Hepatocyte (in vitro differentiated cells): Measurements from ENCODE around the gene LSM12. TPM values are rescaled to one million over a fixed set of nuclear protein-coding genes. Genes with fewer than 3 reads are reported as not detected.
A peak's percentile ranks its signal among the peaks of the same experiment; 100 is the strongest.

Experiments used
- DNase-seq: peaks from one replicate; pipeline ENCODE4 v3.0.0-alpha.2; 2016; ENCODE audit warnings: low spot score
- H2AFZ ChIP-seq: fragments of 200-600 bp; sonication (generic); 2 replicates; pipeline ENCODE4 v1.6.0; 2016; ENCODE audit warnings: antibody characterized with exemption, mild to moderate bottlenecking
- H3K27ac ChIP-seq: fragments of 200-600 bp; sonication (generic); 2 replicates; pipeline ENCODE4 v1.5.1; 2016; ENCODE audit warnings: mild to moderate bottlenecking
- H3K27me3 ChIP-seq: fragments of 200-600 bp; sonication (generic); 2 replicates; pipeline ENCODE4 v1.6.1; 2016
- H3K36me3 ChIP-seq: fragments of 200-600 bp; sonication (generic); replicated peaks from 2 replicates; pipeline ENCODE4 v1.5.1; 2016; ENCODE audit warnings: low read depth; ENCODE audit not compliant: insufficient read depth
- H3K4me1 ChIP-seq: fragments of 200-600 bp; sonication (generic); 2 replicates; pipeline ENCODE4 v1.5.1; 2016; ENCODE audit warnings: mild to moderate bottlenecking, moderate library complexity; ENCODE audit not compliant: insufficient read depth
- H3K4me2 ChIP-seq: fragments of 200-600 bp; sonication (generic); 2 replicates; pipeline ENCODE4 v1.6.0; 2016
- H3K4me3 ChIP-seq: fragments of 200-600 bp; sonication (generic); 2 replicates; pipeline ENCODE4 v1.5.1; 2016; ENCODE audit warnings: mild to moderate bottlenecking
- H3K79me2 ChIP-seq: fragments of 200-600 bp; sonication (generic); 2 replicates; pipeline ENCODE4 v1.6.0; 2017; ENCODE audit warnings: mild to moderate bottlenecking
- H3K9me2 ChIP-seq: fragments of 200-600 bp; sonication (generic); replicated peaks from 2 replicates; pipeline ENCODE4 v1.6.0; 2017; ENCODE audit warnings: mild to moderate bottlenecking; ENCODE audit not compliant: insufficient read depth
- H3K9me3 ChIP-seq: fragments of 200-600 bp; sonication (generic); 2 replicates; pipeline ENCODE4 v1.5.1; 2016; ENCODE audit warnings: low read depth, mild to moderate bottlenecking
- H4K20me1 ChIP-seq: fragments of 200-600 bp; sonication (generic); 2 replicates; pipeline ENCODE4 v1.6.0; 2016; ENCODE audit warnings: mild to moderate bottlenecking; ENCODE audit not compliant: insufficient read depth, poor library complexity, severe bottlenecking
- EZH2 ChIP-seq: fragments of 200-600 bp; sonication (generic); IDR thresholded peaks from 2 replicates; pipeline ENCODE4 v1.6.1; 2016; ENCODE audit warnings: antibody characterized with exemption, mild to moderate bottlenecking, borderline replicate concordance
- EZH2phosphoT487 ChIP-seq: fragments of 200-600 bp; sonication (generic); IDR thresholded peaks from one replicate; pipeline ENCODE4 v1.6.1; 2018; ENCODE audit warnings: antibody characterized with exemption, mild to moderate bottlenecking, low read depth, moderate library complexity; ENCODE audit not compliant: unreplicated experiment, severe bottlenecking
- WGBS: methylation state at CpG from one replicate; pipeline ENCODE4 v1.1.6; 2016; ENCODE audit warnings: low lambda C conversion rate; ENCODE audit errors: missing lambda C conversion rate; 5-methylcytosine and 5-hydroxymethylcytosine counted together
- polyA plus RNA-seq: library from polyadenylated mRNA; unstranded; fragments of >200 nt; fragmentation: Nextera tagmentation; extraction: Ambion mirVana; gene quantifications from 2 replicates; pipeline ENCODE4 v1.2.1, GENCODE V29; 2016
- total RNA-seq: library from RNA; depleted of rRNA; stranded (reverse); fragments of >200 nt; gene quantifications from 2 replicates; pipeline ENCODE4 v1.2.3, GENCODE V29; 2014
- TF ChIP-seq, protein P1 (sequence below): fragments of 200-600 bp; sonication (generic); IDR thresholded peaks from 2 replicates; pipeline ENCODE4 v1.5.1; 2016; ENCODE audit warnings: antibody characterized with exemption, mild to moderate bottlenecking; ENCODE audit not compliant: poor library complexity

Gene LSM12
- total and polyA plus RNA-seq, 2 experiments from 2014 or later, result 40.4 to 44.5 TPM

DNA sequence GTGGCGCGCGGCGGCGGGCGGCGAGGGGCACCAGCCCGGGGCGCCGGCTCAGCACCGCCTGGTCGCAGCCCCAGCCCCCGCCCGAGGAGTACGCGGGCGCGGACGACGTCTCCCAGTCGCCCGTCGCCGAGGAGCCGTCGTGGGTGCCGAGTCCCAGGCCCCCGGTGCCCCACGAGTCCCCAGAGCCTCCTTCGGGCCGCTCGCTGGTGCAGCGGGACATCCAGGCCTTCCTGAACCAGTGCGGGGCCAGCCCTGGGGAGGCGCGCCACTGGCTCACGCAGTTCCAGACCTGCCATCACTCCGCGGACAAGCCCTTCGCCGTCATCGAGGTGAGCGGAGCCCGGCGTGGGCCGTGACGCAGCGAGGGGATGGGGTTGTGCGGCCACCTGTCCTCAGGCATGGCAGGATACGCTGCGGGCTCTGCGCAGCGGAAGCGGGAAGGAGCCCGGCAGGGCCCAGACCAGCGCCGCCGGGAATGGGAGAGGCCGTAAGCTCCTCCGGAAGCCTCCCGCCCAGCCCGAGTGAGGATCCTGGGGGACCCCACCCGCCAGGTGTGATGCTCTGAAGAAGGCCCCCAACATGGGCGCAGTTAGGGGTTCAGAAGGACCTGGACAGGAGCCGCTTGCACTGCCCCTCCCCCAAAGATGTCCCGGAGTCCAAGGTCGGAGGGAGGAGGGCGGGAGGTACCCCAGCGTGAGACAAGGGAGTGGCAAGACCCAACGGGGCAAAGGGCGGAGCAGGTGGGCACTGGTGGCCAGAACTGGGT lies 61.5 kb downstream of the LSM12 start:
- peak; percentile 51 for DNase-seq
- TF ChIP-seq EZH2, result peak; percentile 94
- TF ChIP-seq, protein P1, sequence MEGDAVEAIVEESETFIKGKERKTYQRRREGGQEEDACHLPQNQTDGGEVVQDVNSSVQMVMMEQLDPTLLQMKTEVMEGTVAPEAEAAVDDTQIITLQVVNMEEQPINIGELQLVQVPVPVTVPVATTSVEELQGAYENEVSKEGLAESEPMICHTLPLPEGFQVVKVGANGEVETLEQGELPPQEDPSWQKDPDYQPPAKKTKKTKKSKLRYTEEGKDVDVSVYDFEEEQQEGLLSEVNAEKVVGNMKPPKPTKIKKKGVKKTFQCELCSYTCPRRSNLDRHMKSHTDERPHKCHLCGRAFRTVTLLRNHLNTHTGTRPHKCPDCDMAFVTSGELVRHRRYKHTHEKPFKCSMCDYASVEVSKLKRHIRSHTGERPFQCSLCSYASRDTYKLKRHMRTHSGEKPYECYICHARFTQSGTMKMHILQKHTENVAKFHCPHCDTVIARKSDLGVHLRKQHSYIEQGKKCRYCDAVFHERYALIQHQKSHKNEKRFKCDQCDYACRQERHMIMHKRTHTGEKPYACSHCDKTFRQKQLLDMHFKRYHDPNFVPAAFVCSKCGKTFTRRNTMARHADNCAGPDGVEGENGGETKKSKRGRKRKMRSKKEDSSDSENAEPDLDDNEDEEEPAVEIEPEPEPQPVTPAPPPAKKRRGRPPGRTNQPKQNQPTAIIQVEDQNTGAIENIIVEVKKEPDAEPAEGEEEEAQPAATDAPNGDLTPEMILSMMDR, result no peak
- Histone ChIP-seq H3K4me2 (peak overlapping the region; percentile 94), H3K27me3 (peaks cover 42% of the 10 kb centered on the region), H3K9me3 (no peaks in the 10 kb centered on the region), H3K4me1 (peaks cover 21% of the 10 kb centered on the region), H3K79me2 (no peaks in the 10 kb centered on the region), H3K27ac (peak overlapping the region; percentile 37), H3K9me2 (no peaks in the 10 kb centered on the region), H3K4me3 (peak overlapping the region; percentile 27), H3K36me3 (no peaks in the 10 kb centered on the region), H4K20me1 (no peaks in the 10 kb centered on the region), H2AFZ (peak overlapping the region; percentile 6)
- WGBS, result 3% methylated on average over 54 of the region's 71 CpGs

DNA sequence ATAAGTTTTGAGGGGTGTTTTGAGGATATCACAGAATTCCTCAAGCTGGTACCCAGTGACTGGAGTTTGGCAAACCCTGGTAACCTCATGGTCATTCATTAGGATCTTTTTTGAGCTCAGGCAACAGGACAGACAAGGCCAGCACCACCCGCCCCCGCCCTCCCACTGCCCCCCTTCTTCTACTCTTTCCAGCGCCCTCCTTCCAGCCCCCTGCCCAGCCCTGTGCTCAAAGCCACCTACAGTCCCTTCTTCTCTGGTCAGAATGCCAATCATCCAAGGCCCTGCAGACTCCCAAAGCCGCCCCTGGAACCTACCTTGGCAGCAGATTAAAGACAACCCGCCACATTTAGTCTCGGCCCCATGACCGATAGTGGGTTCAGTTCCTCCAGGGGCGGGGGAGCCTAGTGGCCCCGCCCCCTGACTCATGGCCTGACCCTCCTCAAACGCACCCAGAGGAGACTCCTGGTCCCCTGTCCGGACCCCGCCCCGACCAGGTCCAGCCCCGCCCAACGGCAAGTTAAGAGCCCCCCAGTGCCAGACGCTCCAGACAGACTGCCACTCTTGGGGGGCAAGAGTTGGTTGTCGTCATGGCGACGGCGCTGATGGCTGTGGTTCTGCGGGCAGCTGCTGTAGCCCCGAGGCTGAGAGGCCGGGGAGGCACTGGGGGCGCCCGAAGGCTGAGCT lies 62.3 kb downstream of the LSM12 start, which contains the start of gene NAGS:
Gene NAGS (plus strand): TSS at position 546 of the 684 bp plus-strand sequence. CDS start 42 bp downstream, at position 588.
- Histone ChIP-seq H2AFZ (peak within 1 kb of the TSS; percentile 6), H3K79me2 (no peaks in the 10 kb centered on the region), H4K20me1 (no peaks in the 10 kb centered on the region), H3K27ac (peak within 1 kb of the TSS; percentile 37), H3K4me1 (peaks cover 21% of the 10 kb centered on the region), H3K36me3 (no peaks in the 10 kb centered on the region), H3K4me3 (peak within 1 kb of the TSS; percentile 27), H3K9me2 (no peaks in the 10 kb centered on the region), H3K4me2 (peak within 1 kb of the TSS; percentile 94), H3K27me3 (peaks cover 42% of the 10 kb centered on the region), H3K9me3 (no peaks in the 10 kb centered on the region)
- DNase-seq, result peak; percentile 62
- TF ChIP-seq EZH2 (peak; percentile 82), EZH2phosphoT487 (peak; percentile 56)
- TF ChIP-seq, protein P1, result no peak
- WGBS, result 13% methylated on average over 15 of the region's 25 CpGs

DNA sequence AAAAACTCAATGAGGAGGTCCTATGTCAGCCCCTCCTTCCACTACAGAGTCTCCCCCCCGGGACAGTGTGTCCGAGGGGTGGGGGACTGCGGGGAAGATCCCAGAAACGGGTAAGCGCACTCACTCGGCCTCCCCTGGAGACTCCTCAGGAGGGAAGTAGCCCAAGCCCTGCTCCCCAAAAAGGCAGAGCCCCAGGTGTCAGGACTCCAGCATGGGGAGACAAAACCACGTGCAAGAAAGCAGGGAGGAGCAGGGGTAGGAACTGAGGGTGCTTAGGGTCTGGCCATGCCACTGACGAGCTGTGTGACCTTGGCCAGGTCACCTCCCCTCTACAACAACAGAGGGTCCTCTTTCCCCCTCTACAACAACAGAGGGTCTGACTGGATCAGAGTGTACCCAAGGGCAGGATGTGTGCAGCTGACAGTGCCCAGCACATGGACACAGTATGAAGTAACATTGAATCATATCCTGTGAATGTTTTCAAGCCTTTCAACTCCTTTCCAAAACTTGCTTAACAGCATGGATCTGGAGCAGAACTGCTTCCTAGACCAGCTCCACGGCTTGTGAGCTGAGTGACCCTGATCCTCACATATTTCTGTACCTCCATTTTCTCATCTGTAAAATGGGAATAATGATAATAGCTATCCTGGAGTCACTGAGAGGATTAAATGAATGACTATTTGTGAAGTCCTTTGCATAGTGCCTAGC lies 64.2 kb downstream of the LSM12 start:
- TF ChIP-seq EZH2phosphoT487, result no peak
- TF ChIP-seq, protein P1, result no peak
- no peak for TF ChIP-seq EZH2
- H3K9me2 ChIP-seq, result no peaks in the 10 kb centered on the region
- H3K4me1 ChIP-seq, result peaks cover 21% of the 10 kb centered on the region
- no peaks in the 10 kb centered on the region for H4K20me1 ChIP-seq
- H3K27me3 ChIP-seq, result peaks cover 42% of the 10 kb centered on the region
- no peaks in the 10 kb centered on the region for H3K36me3 ChIP-seq
- H3K9me3 ChIP-seq, result no peaks in the 10 kb centered on the region
- no peaks in the 10 kb centered on the region for H3K79me2 ChIP-seq
- DNase-seq, result no peak
- H3K27ac ChIP-seq, result no peak overlapping the region
- H3K4me2 ChIP-seq, result no peak overlapping the region
- H2AFZ ChIP-seq, result no peak overlapping the region
- WGBS, result 79% methylated on average over 9 of the region's 9 CpGs
- H3K4me3 ChIP-seq, result no peak overlapping the region
